ENCODE data around the gene HS6ST1.

DNA sequence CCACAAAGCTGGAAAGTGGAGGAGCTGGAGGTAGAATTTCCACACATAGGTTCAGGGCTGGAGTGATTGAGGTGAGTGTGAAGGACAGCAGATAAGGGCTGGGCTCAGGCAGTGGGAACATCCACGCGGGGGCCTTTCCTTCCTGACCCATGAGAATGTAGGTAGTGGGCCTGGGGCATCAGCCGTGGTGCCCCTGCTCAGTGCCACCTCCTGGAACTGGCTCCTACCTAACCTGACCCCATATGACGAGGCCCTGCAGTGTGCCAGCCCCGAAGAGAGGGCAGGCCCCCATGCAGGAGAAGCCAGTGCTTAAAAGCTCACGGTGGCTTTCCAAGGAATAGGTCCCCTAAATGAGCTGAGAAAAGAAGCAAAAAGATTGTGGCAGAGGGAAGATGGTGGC, 66.2 kb downstream of the HS6ST1 start:
- TF ChIP-seq GLIS3 (CRISPR knock-in tag; IDR thresholded peaks at IDR 0.05) (no peak), ZNF70 (CRISPR knock-in tag; IDR thresholded peaks at IDR 0.05) (no peak), OSR1 (CRISPR knock-in tag; IDR thresholded peaks at IDR 0.05) (no peak), RARB (CRISPR knock-in tag; IDR thresholded peaks at IDR 0.05) (no peak), ISL1 (CRISPR knock-in tag; IDR thresholded peaks at IDR 0.05) (no peak), CSDC2 (CRISPR knock-in tag; IDR thresholded peaks at IDR 0.05) (no peak), ZFP30 (CRISPR knock-in tag; IDR thresholded peaks at IDR 0.05) (no peak)
- TF ChIP-seq, protein P1, sequence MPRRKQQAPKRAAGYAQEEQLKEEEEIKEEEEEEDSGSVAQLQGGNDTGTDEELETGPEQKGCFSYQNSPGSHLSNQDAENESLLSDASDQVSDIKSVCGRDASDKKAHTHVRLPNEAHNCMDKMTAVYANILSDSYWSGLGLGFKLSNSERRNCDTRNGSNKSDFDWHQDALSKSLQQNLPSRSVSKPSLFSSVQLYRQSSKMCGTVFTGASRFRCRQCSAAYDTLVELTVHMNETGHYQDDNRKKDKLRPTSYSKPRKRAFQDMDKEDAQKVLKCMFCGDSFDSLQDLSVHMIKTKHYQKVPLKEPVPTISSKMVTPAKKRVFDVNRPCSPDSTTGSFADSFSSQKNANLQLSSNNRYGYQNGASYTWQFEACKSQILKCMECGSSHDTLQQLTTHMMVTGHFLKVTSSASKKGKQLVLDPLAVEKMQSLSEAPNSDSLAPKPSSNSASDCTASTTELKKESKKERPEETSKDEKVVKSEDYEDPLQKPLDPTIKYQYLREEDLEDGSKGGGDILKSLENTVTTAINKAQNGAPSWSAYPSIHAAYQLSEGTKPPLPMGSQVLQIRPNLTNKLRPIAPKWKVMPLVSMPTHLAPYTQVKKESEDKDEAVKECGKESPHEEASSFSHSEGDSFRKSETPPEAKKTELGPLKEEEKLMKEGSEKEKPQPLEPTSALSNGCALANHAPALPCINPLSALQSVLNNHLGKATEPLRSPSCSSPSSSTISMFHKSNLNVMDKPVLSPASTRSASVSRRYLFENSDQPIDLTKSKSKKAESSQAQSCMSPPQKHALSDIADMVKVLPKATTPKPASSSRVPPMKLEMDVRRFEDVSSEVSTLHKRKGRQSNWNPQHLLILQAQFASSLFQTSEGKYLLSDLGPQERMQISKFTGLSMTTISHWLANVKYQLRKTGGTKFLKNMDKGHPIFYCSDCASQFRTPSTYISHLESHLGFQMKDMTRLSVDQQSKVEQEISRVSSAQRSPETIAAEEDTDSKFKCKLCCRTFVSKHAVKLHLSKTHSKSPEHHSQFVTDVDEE (CRISPR knock-in tag; IDR thresholded peaks at IDR 0.05) = no peak
- TF ChIP-seq, protein P2, sequence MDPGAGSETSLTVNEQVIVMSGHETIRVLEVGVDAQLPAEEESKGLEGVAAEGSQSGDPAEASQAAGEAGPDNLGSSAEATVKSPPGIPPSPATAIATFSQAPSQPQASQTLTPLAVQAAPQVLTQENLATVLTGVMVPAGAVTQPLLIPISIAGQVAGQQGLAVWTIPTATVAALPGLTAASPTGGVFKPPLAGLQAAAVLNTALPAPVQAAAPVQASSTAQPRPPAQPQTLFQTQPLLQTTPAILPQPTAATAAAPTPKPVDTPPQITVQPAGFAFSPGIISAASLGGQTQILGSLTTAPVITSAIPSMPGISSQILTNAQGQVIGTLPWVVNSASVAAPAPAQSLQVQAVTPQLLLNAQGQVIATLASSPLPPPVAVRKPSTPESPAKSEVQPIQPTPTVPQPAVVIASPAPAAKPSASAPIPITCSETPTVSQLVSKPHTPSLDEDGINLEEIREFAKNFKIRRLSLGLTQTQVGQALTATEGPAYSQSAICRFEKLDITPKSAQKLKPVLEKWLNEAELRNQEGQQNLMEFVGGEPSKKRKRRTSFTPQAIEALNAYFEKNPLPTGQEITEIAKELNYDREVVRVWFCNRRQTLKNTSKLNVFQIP (CRISPR knock-in tag; IDR thresholded peaks at IDR 0.05; ENCODE audit: borderline replicate concordance, low read depth) = no peak
